ENCODE data around the gene KCNG4. TPM values are rescaled to one million over a fixed set of nuclear protein-coding genes. Genes with fewer than 3 reads are reported as not detected.

The KCNG4 gene
- total and polyA plus RNA-seq, 8 donors = 0.02 TPM; not detected in 7

- no peak for DNase-seq
Measured at GRCh38 chr16:84176192-84177053, 63.4 kb downstream of the KCNG4 start.

GRCh38 chr16:84175350-84176081 is 64.3 kb downstream of the KCNG4 start:
- H3K27ac ChIP-seq = no peak overlapping the region
- peak; percentile 82 to 90 (median 86) for ATAC-seq
- H3K9me3 ChIP-seq = no peaks in the 10 kb centered on the region
- H3K27me3 ChIP-seq = no peaks in the 10 kb centered on the region
- DNase-seq = peak in 3 of 6 donors; percentile 46 to 75 (median 59)
- peaks cover 0 to 7% (median 5%) of the 10 kb centered on the region in 3 donors for H3K36me3 ChIP-seq
- peaks cover 0 to 6% (median 0%) of the 10 kb centered on the region in 3 donors for H3K4me1 ChIP-seq
- 20 to 51% methylated on average over 10 of the region's 10 CpGs for WGBS, 2 donors
- intact Hi-C loops (cut with DNase I) = loop anchor here in 1 of 3 donors (5.0 to 10.0 kb wide), 2 partner anchors 83 to 211 kb away; partner anchors contain the start of gene NECAB2
- no peak overlapping the region for H3K4me3 ChIP-seq
- peak; percentile 40 to 79 (median 58) for TF ChIP-seq CTCF (IDR thresholded peaks at IDR 0.05)
- no peak for FAIRE-seq

More at GRCh38 chr16:84176192-84177053, 63.4 kb downstream of the KCNG4 start:
- 55 to 63% methylated on average over 18 of the region's 18 CpGs for WGBS, 2 donors
- Histone ChIP-seq H3K4me1 (peaks cover 0 to 6% (median 0%) of the 10 kb centered on the region in 3 donors), H3K36me3 (peaks cover 0 to 15% (median 5%) of the 10 kb centered on the region in 3 donors), H3K9me3 (no peaks in the 10 kb centered on the region), H3K27ac (peak overlapping the region in 3 of 4 donors; percentile 26 to 57 (median 42)), H3K4me3 (no peak overlapping the region), H3K27me3 (no peaks in the 10 kb centered on the region)
- intact Hi-C loops (cut with DNase I) = loop anchor here in 1 of 3 donors (5.0 to 10.0 kb wide), 2 partner anchors 84 to 212 kb away; partner anchors contain the start of gene NECAB2
- FAIRE-seq (no peak), ATAC-seq (peak in 1 of 4 donors; percentile 3)
- TF ChIP-seq CTCF (IDR thresholded peaks at IDR 0.05) = no peak

GRCh38 chr16:84174396-84174795 is 65.4 kb downstream of the KCNG4 start:
- H3K27ac ChIP-seq = no peak overlapping the region
- H3K4me3 ChIP-seq = no peak overlapping the region
- DNase-seq = no peak
- FAIRE-seq = no peak
- 48 to 65% methylated on average over 11 of the region's 11 CpGs for WGBS, 2 donors
- no peak for TF ChIP-seq CTCF (IDR thresholded peaks at IDR 0.05)
- no peaks in the 10 kb centered on the region for H3K27me3 ChIP-seq
- ATAC-seq = no peak
- H3K4me1 ChIP-seq = peaks cover 0 to 6% (median 0%) of the 10 kb centered on the region in 3 donors
- no peaks in the 10 kb centered on the region for H3K36me3 ChIP-seq
- intact Hi-C loops (cut with DNase I) = loop anchor here in 1 of 3 donors (10.0 kb wide), 1 partner anchor 210 kb away; the partner anchor contains the start of gene NECAB2
- H3K9me3 ChIP-seq = no peaks in the 10 kb centered on the region

GRCh38 chr16:84169765-84170310 is 70.0 kb downstream of the KCNG4 start:
- WGBS, 2 donors = 63 to 74% methylated on average over 11 of the region's 11 CpGs
- no peaks in the 10 kb centered on the region for H3K9me3 ChIP-seq
- intact Hi-C loops (cut with DNase I) = loop anchor here in 1 of 3 donors (10.0 kb wide), 1 partner anchor 205 kb away; the partner anchor contains the start of gene NECAB2
- DNase-seq = no peak
- no peak for TF ChIP-seq CTCF (IDR thresholded peaks at IDR 0.05)
- no peak overlapping the region for H3K27ac ChIP-seq
- ATAC-seq = no peak
- no peak for FAIRE-seq
- H3K27me3 ChIP-seq = peaks cover 0 to 7% (median 0%) of the 10 kb centered on the region in 4 donors
- H3K36me3 ChIP-seq = no peaks in the 10 kb centered on the region
- no peak overlapping the region for H3K4me3 ChIP-seq
- no peaks in the 10 kb centered on the region for H3K4me1 ChIP-seq

Other genes with a start within 250 kb of the KCNG4 start
- under 1 TPM in 2 of 6 donors, not detected in 4; 0.14 to 0.31 TPM for gene SLC38A8, start 197.2 kb downstream of the KCNG4 start, total RNA-seq
- under 1 TPM; 0.38 to 0.49 TPM for gene SLC38A8, start 197.2 kb downstream of the KCNG4 start, polyA plus RNA-seq
- gene MBTPS1, start 123.1 kb downstream of the KCNG4 start, total RNA-seq = 10 to 100 TPM; 38.8 to 56.8 (median 43.2) TPM
- 10 to 100 TPM; 32.8 to 54.0 TPM for gene MBTPS1, start 123.1 kb downstream of the KCNG4 start, polyA plus RNA-seq
- 10 to 100 TPM in 1 of 6 donors, 1 to 10 TPM in 5; 4.2 to 11.8 (median 7.1) TPM for gene HSDL1, start 94.8 kb downstream of the KCNG4 start, total RNA-seq
- gene HSDL1, start 94.8 kb downstream of the KCNG4 start, polyA plus RNA-seq = 10 to 100 TPM in 1 of 2 donors, 1 to 10 TPM in 1; 6.5 to 14.5 TPM
- gene DNAAF1, start 94.7 kb downstream of the KCNG4 start, total RNA-seq = under 1 TPM; 0.28 to 0.78 (median 0.44) TPM
- 1 to 10 TPM; 4.6 to 8.7 TPM for gene DNAAF1, start 94.7 kb downstream of the KCNG4 start, polyA plus RNA-seq
- gene TAF1C, start 53.0 kb downstream of the KCNG4 start, total RNA-seq = 10 to 100 TPM; 14.9 to 38.1 (median 20.1) TPM
- gene TAF1C, start 53.0 kb downstream of the KCNG4 start, polyA plus RNA-seq = 100 to 1,000 TPM in 1 of 2 donors, 10 to 100 TPM in 1; 95.3 to 130 TPM
- gene ADAD2, start 48.9 kb downstream of the KCNG4 start, total RNA-seq = under 1 TPM in 2 of 6 donors, not detected in 4; 0.19 to 0.25 TPM
- gene ADAD2, start 48.9 kb downstream of the KCNG4 start, polyA plus RNA-seq = 1 to 10 TPM; 2.4 to 3.8 TPM
- under 1 TPM in 4 of 6 donors, not detected in 2; 0.09 to 0.43 (median 0.27) TPM for gene WFDC1, start 54.9 kb upstream of the KCNG4 start, total RNA-seq
- 1 to 10 TPM; 1.4 to 2.6 TPM for gene WFDC1, start 54.9 kb upstream of the KCNG4 start, polyA plus RNA-seq
- gene ATP2C2, start 128.5 kb upstream of the KCNG4 start, total RNA-seq = 1 to 10 TPM in 3 of 6 donors, under 1 TPM in 3; 0.47 to 6.3 (median 1.8) TPM
- 1 to 10 TPM; 1.7 to 2.8 TPM for gene ATP2C2, start 128.5 kb upstream of the KCNG4 start, polyA plus RNA-seq